IPS-18a (cell line): Measurements from ENCODE around the gene PRKCZ.

Experiments used
- H3K27ac ChIP-seq: one replicate; pipeline ENCODE4 v1.5.1; 2013; ENCODE audit warnings: low read length
- H3K27me3 ChIP-seq: one replicate; pipeline ENCODE4 v1.6.1; 2013; ENCODE audit warnings: mild to moderate bottlenecking, low read length; ENCODE audit not compliant: control insufficient read depth, insufficient read depth
- H3K36me3 ChIP-seq: one replicate; pipeline ENCODE4 v1.6.1; 2013; ENCODE audit warnings: low read depth, low read length; ENCODE audit not compliant: control insufficient read depth
- H3K4me1 ChIP-seq: one replicate; pipeline ENCODE4 v1.6.1; 2013; ENCODE audit warnings: low read depth, low read length; ENCODE audit not compliant: control insufficient read depth
- H3K4me3 ChIP-seq: one replicate; pipeline ENCODE4 v1.5.1; 2013; ENCODE audit warnings: low read length
- H3K9ac ChIP-seq: one replicate; pipeline ENCODE4 v1.6.1; 2013; ENCODE audit warnings: mild to moderate bottlenecking, low read length, moderate library complexity
- H3K9me3 ChIP-seq: one replicate; pipeline ENCODE4 v1.6.1; 2013; ENCODE audit warnings: low read depth, low read length; ENCODE audit not compliant: control insufficient read depth

Gene PRKCZ

DNA sequence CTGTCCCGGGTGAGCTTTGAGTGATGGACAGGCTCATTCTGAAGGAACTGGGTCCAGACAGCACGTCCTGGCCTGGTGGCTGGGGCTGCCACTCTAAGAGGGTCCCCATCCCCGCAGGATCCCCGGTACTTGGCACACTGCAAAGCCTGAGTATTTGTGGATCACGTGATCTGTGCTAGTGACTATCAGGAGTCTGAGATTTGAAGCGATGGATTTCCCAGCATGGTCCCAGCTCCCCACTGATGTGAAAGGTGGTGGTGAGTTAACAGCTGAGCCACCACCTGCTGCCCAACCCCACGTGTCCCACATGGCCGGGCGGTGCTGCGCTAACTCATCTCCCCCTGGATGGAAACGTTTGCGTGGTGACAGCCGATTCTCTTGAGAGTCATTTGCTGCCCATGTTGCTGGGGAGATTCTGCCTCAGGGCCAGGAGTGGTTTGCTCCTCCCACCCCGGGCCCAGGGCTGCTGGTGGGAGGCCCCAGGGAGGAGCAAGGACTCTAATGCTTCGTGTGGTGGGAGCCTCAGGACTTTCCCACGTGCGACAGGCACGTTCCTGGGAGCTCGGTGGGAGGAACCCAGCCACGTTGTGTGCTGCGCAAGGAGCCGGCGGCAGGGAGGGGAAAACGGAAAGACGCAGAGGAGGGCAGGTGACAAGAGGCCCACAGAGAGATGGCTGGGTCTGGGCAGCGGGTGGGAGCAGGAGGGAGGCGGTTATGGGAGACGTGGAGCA is 129.2 kb downstream of the PRKCZ start:
- no peak overlapping the region for H3K9ac ChIP-seq
- H3K27ac ChIP-seq, result no peak overlapping the region
- H3K27me3 ChIP-seq, result no peaks in the 10 kb centered on the region
- H3K4me3 ChIP-seq, result no peak overlapping the region
- no peaks in the 10 kb centered on the region for H3K9me3 ChIP-seq
- no peaks in the 10 kb centered on the region for H3K36me3 ChIP-seq
- no peaks in the 10 kb centered on the region for H3K4me1 ChIP-seq

DNA sequence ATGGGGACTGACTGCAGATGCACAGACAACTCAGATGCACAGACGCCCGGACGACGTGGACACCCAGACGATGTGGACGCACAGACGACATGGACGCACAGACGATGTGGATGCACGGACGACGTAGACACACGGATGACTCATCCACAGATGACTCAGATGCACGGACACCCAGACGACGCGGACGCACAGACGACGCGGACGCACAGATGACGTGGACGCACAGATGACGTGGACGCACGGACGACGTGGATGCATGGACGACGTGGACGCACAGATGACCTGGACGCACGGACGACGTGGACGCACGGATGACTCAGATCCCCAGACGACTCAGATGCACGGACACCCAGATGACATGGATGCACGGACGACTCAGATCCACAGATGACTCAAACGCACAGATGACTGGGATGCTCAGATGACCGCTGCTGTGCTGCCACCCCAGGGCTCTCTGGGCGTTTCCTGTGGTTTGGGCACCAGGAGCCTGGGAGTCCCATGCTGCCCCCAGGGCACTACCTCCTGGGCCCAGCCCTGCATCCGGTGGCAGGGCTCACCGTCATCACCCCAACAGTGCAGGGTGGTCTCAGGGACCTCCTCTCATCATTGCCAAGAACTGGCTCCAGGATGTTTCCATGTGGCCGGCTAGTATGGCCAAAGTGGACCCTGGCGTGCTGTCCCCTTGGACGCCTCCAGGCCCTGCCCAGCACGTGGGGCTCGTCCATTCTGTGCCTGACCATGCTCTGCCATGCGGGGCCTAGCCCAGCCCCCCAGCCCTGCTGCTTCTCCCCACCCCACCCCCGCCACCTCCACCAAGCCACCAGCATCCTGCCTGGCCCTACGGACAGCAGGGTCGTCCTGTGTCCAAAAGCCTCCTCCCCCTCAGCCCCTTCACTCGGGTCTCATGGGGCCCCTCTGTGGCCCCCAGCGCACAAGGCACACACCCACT is 130.4 kb downstream of the PRKCZ start:
- H3K27me3 ChIP-seq, result no peaks in the 10 kb centered on the region
- no peak overlapping the region for H3K9ac ChIP-seq
- H3K4me3 ChIP-seq, result no peak overlapping the region
- H3K36me3 ChIP-seq, result peaks cover 2% of the 10 kb centered on the region
- no peak overlapping the region for H3K27ac ChIP-seq
- H3K4me1 ChIP-seq, result no peaks in the 10 kb centered on the region
- H3K9me3 ChIP-seq, result no peaks in the 10 kb centered on the region

DNA sequence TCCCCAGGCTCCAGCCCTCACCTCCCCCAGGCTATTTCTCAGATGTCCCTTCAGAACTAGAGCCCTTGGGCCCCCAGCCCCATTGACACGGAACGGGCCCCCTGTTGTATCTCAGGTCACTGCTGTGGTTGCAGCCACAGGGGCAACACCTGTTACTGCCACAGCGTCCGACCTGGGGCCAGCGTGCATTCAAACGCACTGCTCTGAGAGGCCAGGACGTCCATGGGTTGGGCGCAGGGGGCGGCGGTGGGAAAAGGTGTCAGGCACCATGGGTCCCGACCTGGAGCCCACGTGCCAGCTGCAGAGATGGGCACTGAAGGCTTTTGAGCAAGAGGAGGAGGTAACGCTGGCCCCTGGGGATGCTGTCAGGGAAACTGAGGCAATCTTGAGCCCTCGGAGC is 131.1 kb downstream of the PRKCZ start:
- Histone ChIP-seq H3K36me3 (peaks cover 2% of the 10 kb centered on the region), H3K9ac (no peak overlapping the region)

DNA sequence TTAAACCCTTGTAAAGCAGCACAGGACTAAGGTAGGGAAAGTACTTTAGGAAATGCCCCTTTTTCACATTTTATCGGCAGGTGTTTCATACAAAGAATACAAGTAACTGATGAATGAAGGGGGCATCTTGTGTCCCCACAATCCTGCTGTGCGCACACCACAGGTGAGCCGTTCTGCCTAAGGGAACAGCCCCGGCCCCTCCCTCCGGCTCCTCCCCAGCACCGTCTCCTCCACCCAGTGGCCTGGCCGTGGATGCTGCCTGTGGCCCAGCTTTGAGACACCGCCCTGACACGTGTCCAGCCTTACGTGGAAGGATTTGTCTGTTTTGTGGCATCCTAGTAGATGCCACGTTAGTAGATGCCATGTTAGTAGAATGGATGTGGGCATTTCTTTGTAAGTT is 131.5 kb downstream of the PRKCZ start:
- H3K27me3 ChIP-seq, result no peaks in the 10 kb centered on the region
- H3K9ac ChIP-seq, result no peak overlapping the region
- no peaks in the 10 kb centered on the region for H3K9me3 ChIP-seq
- peaks cover 2% of the 10 kb centered on the region for H3K36me3 ChIP-seq
- H3K4me1 ChIP-seq, result no peaks in the 10 kb centered on the region
- no peak overlapping the region for H3K27ac ChIP-seq
- H3K4me3 ChIP-seq, result no peak overlapping the region

More for the DNA sequence above, 131.1 kb downstream of the PRKCZ start:
- Histone ChIP-seq H3K9me3 (no peaks in the 10 kb centered on the region), H3K27ac (no peak overlapping the region), H3K27me3 (no peaks in the 10 kb centered on the region), H3K4me1 (no peaks in the 10 kb centered on the region), H3K4me3 (no peak overlapping the region)

DNA sequence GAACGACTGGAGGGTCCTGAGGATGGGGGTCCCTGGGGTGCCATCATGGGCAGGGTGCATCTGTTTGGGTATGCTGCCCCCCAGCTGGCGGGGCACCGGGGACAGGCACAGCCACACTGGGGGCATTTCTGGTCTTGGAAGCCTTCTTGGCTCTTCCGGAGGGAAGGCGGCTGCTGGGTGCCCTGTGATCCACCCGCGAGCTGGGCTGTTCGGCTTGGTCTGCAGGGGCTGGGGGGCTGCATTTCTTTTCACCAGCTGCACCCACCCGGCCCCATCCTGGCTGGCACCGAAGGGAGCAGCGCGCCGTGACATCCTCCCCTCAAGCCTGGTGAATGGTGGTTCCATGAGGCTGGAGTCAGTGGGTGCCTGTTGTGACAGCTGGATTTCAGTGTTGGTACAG is 132.2 kb downstream of the PRKCZ start:
- Histone ChIP-seq H3K4me1 (no peaks in the 10 kb centered on the region), H3K27me3 (no peaks in the 10 kb centered on the region), H3K9me3 (no peaks in the 10 kb centered on the region), H3K27ac (no peak overlapping the region), H3K9ac (no peak overlapping the region), H3K4me3 (no peak overlapping the region), H3K36me3 (peaks cover 2% of the 10 kb centered on the region)

DNA sequence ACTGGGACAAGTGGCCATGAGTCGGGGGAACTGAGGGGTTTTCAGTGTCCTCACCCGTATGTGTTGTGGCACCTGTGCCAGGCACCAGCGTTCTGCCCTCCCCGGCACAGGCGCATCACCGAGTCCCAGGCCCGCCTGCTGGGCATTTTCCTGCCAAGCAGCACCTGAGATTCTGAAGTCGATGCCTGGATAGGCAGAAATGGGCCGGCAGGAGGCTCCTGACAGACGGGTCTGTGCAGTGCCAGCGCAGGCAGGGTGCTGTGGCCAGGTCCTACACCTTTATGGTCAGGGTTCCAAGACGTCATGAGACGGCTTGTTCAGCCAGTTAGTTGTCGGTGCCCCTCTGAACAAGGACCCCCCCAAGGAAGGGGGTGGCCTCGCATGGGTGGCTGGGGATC is 133.7 kb downstream of the PRKCZ start:
- Histone ChIP-seq H3K36me3 (peaks cover 2% of the 10 kb centered on the region), H3K9me3 (no peaks in the 10 kb centered on the region), H3K27ac (no peak overlapping the region), H3K4me3 (no peak overlapping the region), H3K4me1 (no peaks in the 10 kb centered on the region), H3K27me3 (no peaks in the 10 kb centered on the region), H3K9ac (no peak overlapping the region)

DNA sequence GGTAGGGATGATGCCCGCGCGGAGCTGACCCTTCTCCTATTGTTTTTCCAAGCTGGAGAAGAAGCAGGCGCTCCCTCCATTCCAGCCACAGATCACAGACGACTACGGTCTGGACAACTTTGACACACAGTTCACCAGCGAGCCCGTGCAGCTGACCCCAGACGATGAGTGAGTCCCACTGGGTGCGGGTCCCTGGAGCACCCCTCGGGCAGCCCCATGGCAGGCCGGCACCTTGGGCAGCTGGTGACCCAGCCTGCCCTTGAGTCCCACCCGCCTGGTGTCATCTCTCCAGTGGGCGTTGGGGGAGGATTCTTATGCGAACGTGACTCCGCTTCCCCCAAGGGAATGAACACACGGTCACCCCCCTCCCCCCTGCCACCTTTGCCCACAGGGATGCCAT is 134.3 kb downstream of the PRKCZ start:
- peaks cover 2% of the 10 kb centered on the region for H3K36me3 ChIP-seq
- H3K9me3 ChIP-seq, result no peaks in the 10 kb centered on the region
- no peak overlapping the region for H3K4me3 ChIP-seq
- peaks cover 4% of the 10 kb centered on the region for H3K4me1 ChIP-seq
- no peak overlapping the region for H3K27ac ChIP-seq
- no peak overlapping the region for H3K9ac ChIP-seq
- no peaks in the 10 kb centered on the region for H3K27me3 ChIP-seq

DNA sequence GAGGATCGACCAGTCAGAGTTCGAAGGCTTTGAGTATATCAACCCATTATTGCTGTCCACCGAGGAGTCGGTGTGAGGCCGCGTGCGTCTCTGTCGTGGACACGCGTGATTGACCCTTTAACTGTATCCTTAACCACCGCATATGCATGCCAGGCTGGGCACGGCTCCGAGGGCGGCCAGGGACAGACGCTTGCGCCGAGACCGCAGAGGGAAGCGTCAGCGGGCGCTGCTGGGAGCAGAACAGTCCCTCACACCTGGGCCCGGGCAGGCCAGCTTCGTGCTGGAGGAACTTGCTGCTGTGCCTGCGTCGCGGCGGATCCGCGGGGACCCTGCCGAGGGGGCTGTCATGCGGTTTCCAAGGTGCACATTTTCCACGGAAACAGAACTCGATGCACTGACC is 134.7 kb downstream of the PRKCZ start:
- Histone ChIP-seq H3K9me3 (no peaks in the 10 kb centered on the region), H3K27me3 (no peaks in the 10 kb centered on the region), H3K27ac (no peak overlapping the region), H3K36me3 (peaks cover 2% of the 10 kb centered on the region), H3K4me1 (peaks cover 4% of the 10 kb centered on the region), H3K9ac (no peak overlapping the region), H3K4me3 (no peak overlapping the region)

DNA sequence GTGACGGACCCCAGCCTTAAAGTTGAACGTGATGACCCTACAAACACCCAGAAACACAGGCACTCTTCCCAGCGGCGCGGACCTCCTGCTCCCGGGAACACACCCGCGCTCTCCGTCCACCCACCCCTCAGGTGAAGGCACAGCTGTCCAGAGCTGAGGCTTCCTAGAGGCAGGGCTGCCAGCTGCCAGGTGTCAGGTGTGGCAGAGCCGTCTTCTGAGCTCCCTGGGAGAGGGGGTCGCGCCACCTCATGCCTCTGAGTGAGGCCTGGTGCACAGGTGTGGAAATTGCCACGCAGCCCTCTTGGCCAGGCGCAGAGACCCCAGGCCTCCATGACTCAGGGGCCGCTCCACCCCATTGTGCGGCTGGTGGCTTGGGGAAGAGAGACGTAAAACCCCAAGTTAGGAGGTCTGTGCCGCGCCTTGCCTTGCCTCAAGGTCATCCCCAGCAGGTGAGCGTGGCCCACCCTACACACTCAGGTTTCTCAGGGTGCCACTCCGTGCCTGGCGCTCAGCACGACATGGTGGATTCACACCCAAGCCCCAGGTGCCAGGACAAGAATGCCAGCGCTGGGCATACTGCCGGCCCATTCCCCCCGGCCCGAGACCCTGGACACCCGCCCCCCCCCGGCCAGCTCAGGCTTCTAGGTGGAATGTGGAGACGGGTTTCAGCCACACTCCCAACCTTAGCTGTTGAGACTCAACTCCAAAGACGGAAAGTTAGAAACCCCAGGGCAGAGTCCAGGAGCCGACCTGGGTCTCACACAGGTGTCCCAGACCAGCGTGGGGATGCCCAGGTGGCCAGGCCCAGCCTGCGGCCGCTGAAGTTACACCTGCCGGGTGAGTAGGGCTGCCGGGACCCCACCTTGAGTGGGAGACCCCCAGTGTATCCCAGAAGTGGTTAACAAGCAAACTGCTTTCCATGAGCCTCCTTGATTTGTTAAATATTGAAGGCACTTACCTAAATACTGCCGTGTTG is 136.0 kb downstream of the PRKCZ start:
- H3K4me3 ChIP-seq, result no peak overlapping the region
- H3K9me3 ChIP-seq, result no peaks in the 10 kb centered on the region
- H3K27me3 ChIP-seq, result no peaks in the 10 kb centered on the region
- H3K27ac ChIP-seq, result no peak overlapping the region
- no peak overlapping the region for H3K9ac ChIP-seq
- peaks cover 8% of the 10 kb centered on the region for H3K4me1 ChIP-seq
- H3K36me3 ChIP-seq, result peaks cover 2% of the 10 kb centered on the region

DNA sequence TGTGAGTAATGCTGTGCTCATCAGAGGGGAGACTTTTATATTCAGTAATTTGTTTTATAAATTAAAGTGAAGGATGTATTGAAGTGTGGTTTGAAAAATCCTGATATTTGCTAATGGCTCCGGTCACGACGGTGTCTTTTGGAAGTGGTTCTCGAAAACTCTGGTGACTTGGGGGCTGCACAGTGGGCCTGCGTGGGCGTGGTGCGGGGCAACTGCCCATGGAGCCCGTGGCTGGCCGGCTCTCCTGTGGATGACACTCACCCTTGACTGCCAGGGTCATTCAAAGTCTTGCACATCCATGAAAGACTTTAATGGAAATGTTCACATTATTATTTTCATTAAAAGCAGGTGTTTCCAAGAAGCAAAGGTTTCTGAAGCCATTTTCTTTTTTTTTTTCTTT is 136.7 kb downstream of the PRKCZ start:
- peaks cover 2% of the 10 kb centered on the region for H3K36me3 ChIP-seq

DNA sequence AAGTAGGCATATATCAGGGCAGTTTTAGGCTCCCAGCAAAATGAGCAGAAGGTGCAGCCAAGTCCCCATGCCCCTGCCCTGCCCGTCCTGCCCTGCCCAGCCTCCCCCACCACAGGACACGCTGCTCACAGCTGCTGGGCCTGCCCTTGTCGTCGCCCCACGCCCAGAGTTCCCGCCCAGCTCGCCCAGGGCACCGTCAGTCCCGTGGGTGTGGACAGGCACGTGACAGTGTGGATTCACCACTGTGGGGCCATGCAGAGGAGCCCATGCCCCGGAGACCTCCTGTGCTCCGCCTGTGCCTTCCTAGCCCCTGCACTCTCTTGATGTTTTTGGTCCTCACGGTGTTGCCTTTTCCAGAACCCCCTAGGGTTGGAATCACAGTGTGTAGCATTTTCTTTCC is 137.4 kb downstream of the PRKCZ start:
- Histone ChIP-seq H3K4me3 (no peak overlapping the region), H3K27me3 (no peaks in the 10 kb centered on the region), H3K4me1 (peaks cover 8% of the 10 kb centered on the region), H3K9me3 (no peaks in the 10 kb centered on the region), H3K27ac (no peak overlapping the region), H3K9ac (no peak overlapping the region), H3K36me3 (peaks cover 2% of the 10 kb centered on the region)

More for the DNA sequence above, 136.7 kb downstream of the PRKCZ start:
- peaks cover 8% of the 10 kb centered on the region for H3K4me1 ChIP-seq
- no peak overlapping the region for H3K9ac ChIP-seq
- no peak overlapping the region for H3K4me3 ChIP-seq
- no peaks in the 10 kb centered on the region for H3K27me3 ChIP-seq
- H3K27ac ChIP-seq, result no peak overlapping the region
- no peaks in the 10 kb centered on the region for H3K9me3 ChIP-seq
